K562 (cell line): ENCODE measurements around the gene NENF. TPM values are rescaled to one million over a fixed set of nuclear protein-coding genes. Genes with fewer than 3 reads are reported as not detected.

Experiments
- CREB1 ChIP-seq, 2 experiments: sonication (generic) in 1 of 2; formaldehyde crosslinking in 1 of 2; IDR thresholded peaks; 2 replicates each; pipeline versions ENCODE4 v1.6.1 to v1.8.0; 2012 to 2022; ENCODE audit warnings: inconsistent platforms in 1 of 2, mild to moderate bottlenecking in 1 of 2, missing genetic modification reagents in 1 of 2, moderate library complexity in 1 of 2
- CREBBP ChIP-seq: IDR thresholded peaks from one replicate; pipeline ENCODE4 v1.6.1; 2012; ENCODE audit warnings: low read depth, mild to moderate bottlenecking, control low read depth, inconsistent platforms, low read length
- CREM ChIP-seq: IDR thresholded peaks from 2 replicates; pipeline ENCODE4 v1.6.1; 2014; ENCODE audit warnings: antibody characterized with exemption, low read depth
- DIDO1 ChIP-seq: fragments of 450-650 bp; IDR thresholded peaks from 2 replicates; pipeline ENCODE4 v1.6.1; 2016; ENCODE audit warnings: low read depth, missing biosample characterization, missing genetic modification characterization
- ELF1 ChIP-seq: fragments of 200-800 bp; sonication (Bioruptor generic); IDR thresholded peaks from 2 replicates; pipeline ENCODE4 v1.6.1; 2016; ENCODE audit warnings: missing genetic modification characterization, missing compliant biosample characterization
- GABPB2 ChIP-seq: fragments of 250-450 bp; sonication (Bioruptor Pico); conservative IDR thresholded peaks from 2 replicates; pipeline ENCODE4 v1.5.1; 2021; ENCODE audit warnings: mild to moderate bottlenecking
- HCFC1 ChIP-seq: IDR thresholded peaks from 2 replicates; pipeline ENCODE4 v1.6.1; 2012; ENCODE audit warnings: low read depth, low read length, improper control_type of control experiment
- MAZ ChIP-seq, 2 experiments: fragments of 450-650 bp in 1 of 2; sonication (generic) in 1 of 2; formaldehyde crosslinking; IDR thresholded peaks in 1 of 2; conservative IDR thresholded peaks in 1 of 2; 2 replicates each; pipeline versions ENCODE4 v1.4.0 to v1.5.0; 2020; ENCODE audit warnings: mild to moderate bottlenecking in 1 of 2, missing genetic modification reagents in 1 of 2
- MYC ChIP-seq, 2 experiments: fragments of 250-450 bp in 1 of 2; sonication (Bioruptor Pico) in 1 of 2; IDR thresholded peaks; 2 replicates each; pipeline versions ENCODE4 v1.5.1 to v1.6.1; 2012 to 2021; ENCODE audit warnings: low read depth in 2 of 2, borderline replicate concordance in 1 of 2, improper control_type of control experiment in 1 of 2, low read length in 1 of 2, mild to moderate bottlenecking in 1 of 2, moderate library complexity in 1 of 2
- NBN ChIP-seq: fragments of 450-650 bp; IDR thresholded peaks from 2 replicates; pipeline ENCODE4 v1.6.1; 2016; ENCODE audit warnings: low read depth, mild to moderate bottlenecking
- NCOA6 ChIP-seq: fragments of 450-650 bp; IDR thresholded peaks from 2 replicates; pipeline ENCODE4 v1.6.1; 2017; ENCODE audit warnings: mild to moderate bottlenecking
- NRF1 ChIP-seq, 2 experiments: fragments of 450-650 bp; IDR thresholded peaks in 1 of 2; conservative IDR thresholded peaks in 1 of 2; 2 replicates each; pipeline ENCODE4 v1.6.1; 2014; ENCODE audit warnings: mild to moderate bottlenecking in 2 of 2
- SMARCA5 ChIP-seq: fragments of 450-650 bp; IDR thresholded peaks from 2 replicates; pipeline ENCODE4 v1.6.1; 2016
- SRSF7 ChIP-seq: fragments of 200-400 bp; formaldehyde crosslinking; optimal IDR thresholded peaks from 2 replicates; pipeline ENCODE3; 2017; ENCODE audit warnings: mild to moderate bottlenecking, low read depth, low read length
- TAF15 ChIP-seq: fragments of 200-400 bp; formaldehyde crosslinking; IDR thresholded peaks from 2 replicates; pipeline ENCODE4 v1.6.1; 2017; ENCODE audit warnings: mild to moderate bottlenecking, low read depth, low read length, moderate library complexity
- TAF9B ChIP-seq: fragments of 450-650 bp; IDR thresholded peaks from 2 replicates; pipeline ENCODE4 v1.6.1; 2018; ENCODE audit warnings: mild to moderate bottlenecking; ENCODE audit not compliant: partially characterized antibody
- TRIM24 ChIP-seq, 2 experiments: fragments of 450-650 bp; IDR thresholded peaks; 2 replicates each; pipeline ENCODE4 v1.6.1; 2016
- TSC22D4 ChIP-seq: fragments of 450-650 bp; IDR thresholded peaks from 2 replicates; pipeline ENCODE4 v1.6.1; 2016; ENCODE audit warnings: missing genetic modification characterization, missing biosample characterization, control low read depth
- XRCC5 ChIP-seq: fragments of 200-400 bp; formaldehyde crosslinking; IDR thresholded peaks from 2 replicates; pipeline ENCODE4 v1.6.1; 2017; ENCODE audit warnings: low read depth, mild to moderate bottlenecking, low read length
- ZKSCAN3 ChIP-seq: fragments of 250-450 bp; sonication (Bioruptor Pico); IDR thresholded peaks from 2 replicates; pipeline ENCODE4 v1.4.0; 2020
- ZNF644 ChIP-seq: fragments of 200-800 bp; sonication (Bioruptor generic); IDR thresholded peaks from 2 replicates; pipeline ENCODE4 v1.6.1; 2016; ENCODE audit warnings: low read depth, missing genetic modification characterization, missing compliant biosample characterization
- polyA plus RNA-seq, 8 experiments: library from polyadenylated mRNA; depleted of rRNA in 4 of 8; stranded (reverse) in 5 of 8; unstranded in 3 of 8; fragments of >200 nt; fragmentation: Nextera tagmentation in 2 of 8; fragmentation: Illumina TruSeq in 1 of 8; extraction: Ambion mirVana in 2 of 8; extraction: Trizol in 1 of 8; gene quantifications; 2 replicates each; pipeline versions ENCODE4 v1.2.1 to v1.2.3, GENCODE V29; 2011 to 2014; ENCODE audit warnings: inconsistent platforms in 1 of 8, missing spikeins in 1 of 8
- total RNA-seq, 7 experiments: library from RNA; depleted of rRNA in 6 of 7; stranded (reverse); fragments of >200 nt in 6 of 7; fragmentation: Illumina TruSeq in 2 of 7; extraction: Trizol in 2 of 7; gene quantifications; 2 replicates each; pipeline versions ENCODE4 v1.2.1 to v1.2.3, GENCODE V29; 2011 to 2021; ENCODE audit warnings: low replicate concordance in 1 of 7
- TF ChIP-seq, protein P1 (sequence below): IDR thresholded peaks from 2 replicates; pipeline ENCODE4 v1.6.1; 2014; ENCODE audit warnings: antibody characterized with exemption
- TF ChIP-seq, protein P2 (sequence below): fragments of 450-650 bp; IDR thresholded peaks from 2 replicates; pipeline ENCODE4 v1.6.1; 2016; ENCODE audit warnings: mild to moderate bottlenecking
- TF ChIP-seq, protein P3 (sequence below): fragments of 250-450 bp; sonication (Bioruptor Pico); IDR thresholded peaks from 2 replicates; pipeline ENCODE4 v1.4.0; 2020; ENCODE audit warnings: mild to moderate bottlenecking

NENF gene
- total and polyA plus RNA-seq, 9 of the 15 experiments (the other 6 are each of a cell fraction or from before 2014, with no cell fraction given) = 6.1 to 100 (median 72.8) TPM

DNA sequence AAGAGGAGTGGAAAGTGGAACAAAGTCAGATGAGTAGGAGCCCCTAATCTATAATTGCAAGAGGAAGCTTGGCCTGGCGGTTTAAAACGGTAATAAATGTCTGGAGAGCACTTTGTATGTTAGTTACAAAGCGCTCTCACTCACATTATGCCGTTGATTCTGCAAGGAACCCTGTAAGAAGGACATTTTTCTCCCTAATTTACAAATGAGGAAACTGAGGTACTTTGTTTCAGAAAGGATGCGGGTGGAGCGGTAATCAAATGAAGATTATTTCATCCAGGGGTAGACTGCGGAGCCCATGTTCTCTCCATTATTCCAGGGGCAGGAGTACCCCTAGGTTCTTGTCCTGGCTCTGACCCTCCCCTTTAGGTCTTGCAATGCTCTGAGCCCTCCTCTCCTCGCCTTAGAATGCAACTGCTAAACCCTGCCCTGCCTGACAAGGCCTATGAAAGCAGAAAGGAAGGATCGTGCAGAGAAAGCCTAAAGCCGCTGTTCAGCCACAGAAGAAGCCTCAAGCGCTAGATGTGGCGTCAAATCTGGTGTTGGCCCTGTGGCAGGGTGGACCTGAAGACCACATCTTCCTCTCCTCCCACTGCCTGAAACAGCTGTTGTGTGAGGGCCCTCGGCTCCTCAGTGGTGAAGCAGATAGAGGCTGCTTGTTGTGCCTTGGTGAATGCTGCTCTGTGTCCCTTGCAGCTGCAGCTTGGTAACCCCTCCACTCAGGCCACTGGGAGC is 17.4 kb upstream of the NENF start (continued):
- 0 out of 2 replicates have a peak, but pooled peaks have one; percentile 5 for TF ChIP-seq HCFC1
- no peak for TF ChIP-seq CREBBP
- TF ChIP-seq, protein P1, sequence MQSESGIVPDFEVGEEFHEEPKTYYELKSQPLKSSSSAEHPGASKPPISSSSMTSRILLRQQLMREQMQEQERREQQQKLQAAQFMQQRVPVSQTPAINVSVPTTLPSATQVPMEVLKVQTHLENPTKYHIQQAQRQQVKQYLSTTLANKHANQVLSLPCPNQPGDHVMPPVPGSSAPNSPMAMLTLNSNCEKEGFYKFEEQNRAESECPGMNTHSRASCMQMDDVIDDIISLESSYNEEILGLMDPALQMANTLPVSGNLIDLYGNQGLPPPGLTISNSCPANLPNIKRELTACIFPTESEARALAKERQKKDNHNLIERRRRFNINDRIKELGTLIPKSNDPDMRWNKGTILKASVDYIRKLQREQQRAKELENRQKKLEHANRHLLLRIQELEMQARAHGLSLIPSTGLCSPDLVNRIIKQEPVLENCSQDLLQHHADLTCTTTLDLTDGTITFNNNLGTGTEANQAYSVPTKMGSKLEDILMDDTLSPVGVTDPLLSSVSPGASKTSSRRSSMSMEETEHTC = no peak
- no peak for TF ChIP-seq SRSF7
- no peak for TF ChIP-seq XRCC5
- 0 out of 4 replicates have a peak, but pooled peaks of 1 of the 2 experiments have one; percentile 8 for TF ChIP-seq MAZ (CRISPR knock-in tag; conservative IDR thresholded peaks at IDR 0.05 in 1 of 2, IDR thresholded peaks at IDR 0.05 in 1 of 2)
- TF ChIP-seq SMARCA5 = no peak
- no peak for TF ChIP-seq TAF9B
- TF ChIP-seq, protein P2, sequence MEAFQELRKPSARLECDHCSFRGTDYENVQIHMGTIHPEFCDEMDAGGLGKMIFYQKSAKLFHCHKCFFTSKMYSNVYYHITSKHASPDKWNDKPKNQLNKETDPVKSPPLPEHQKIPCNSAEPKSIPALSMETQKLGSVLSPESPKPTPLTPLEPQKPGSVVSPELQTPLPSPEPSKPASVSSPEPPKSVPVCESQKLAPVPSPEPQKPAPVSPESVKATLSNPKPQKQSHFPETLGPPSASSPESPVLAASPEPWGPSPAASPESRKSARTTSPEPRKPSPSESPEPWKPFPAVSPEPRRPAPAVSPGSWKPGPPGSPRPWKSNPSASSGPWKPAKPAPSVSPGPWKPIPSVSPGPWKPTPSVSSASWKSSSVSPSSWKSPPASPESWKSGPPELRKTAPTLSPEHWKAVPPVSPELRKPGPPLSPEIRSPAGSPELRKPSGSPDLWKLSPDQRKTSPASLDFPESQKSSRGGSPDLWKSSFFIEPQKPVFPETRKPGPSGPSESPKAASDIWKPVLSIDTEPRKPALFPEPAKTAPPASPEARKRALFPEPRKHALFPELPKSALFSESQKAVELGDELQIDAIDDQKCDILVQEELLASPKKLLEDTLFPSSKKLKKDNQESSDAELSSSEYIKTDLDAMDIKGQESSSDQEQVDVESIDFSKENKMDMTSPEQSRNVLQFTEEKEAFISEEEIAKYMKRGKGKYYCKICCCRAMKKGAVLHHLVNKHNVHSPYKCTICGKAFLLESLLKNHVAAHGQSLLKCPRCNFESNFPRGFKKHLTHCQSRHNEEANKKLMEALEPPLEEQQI = no peak
- peak in 1 of 2 experiments; percentile 59; a peak in 1 of 4 replicates for TF ChIP-seq TRIM24 (IDR thresholded peaks at IDR 0.05)
- no peak for TF ChIP-seq DIDO1 (tag)
- no peak; the same call in 1 of the 2 replicates for TF ChIP-seq NCOA6
- no peak for TF ChIP-seq ZKSCAN3 (CRISPR knock-in tag)
- TF ChIP-seq NRF1 (conservative IDR thresholded peaks at IDR 0.05 in 1 of 2, IDR thresholded peaks at IDR 0.05 in 1 of 2) = no peak
- TF ChIP-seq, protein P3, sequence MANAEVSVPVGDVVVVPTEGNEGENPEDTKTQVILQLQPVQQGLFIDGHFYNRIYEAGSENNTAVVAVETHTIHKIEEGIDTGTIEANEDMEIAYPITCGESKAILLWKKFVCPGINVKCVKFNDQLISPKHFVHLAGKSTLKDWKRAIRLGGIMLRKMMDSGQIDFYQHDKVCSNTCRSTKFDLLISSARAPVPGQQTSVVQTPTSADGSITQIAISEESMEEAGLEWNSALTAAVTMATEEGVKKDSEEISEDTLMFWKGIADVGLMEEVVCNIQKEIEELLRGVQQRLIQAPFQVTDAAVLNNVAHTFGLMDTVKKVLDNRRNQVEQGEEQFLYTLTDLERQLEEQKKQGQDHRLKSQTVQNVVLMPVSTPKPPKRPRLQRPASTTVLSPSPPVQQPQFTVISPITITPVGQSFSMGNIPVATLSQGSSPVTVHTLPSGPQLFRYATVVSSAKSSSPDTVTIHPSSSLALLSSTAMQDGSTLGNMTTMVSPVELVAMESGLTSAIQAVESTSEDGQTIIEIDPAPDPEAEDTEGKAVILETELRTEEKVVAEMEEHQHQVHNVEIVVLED (CRISPR knock-in tag) = peak; percentile 8; the same call in 1 of the 2 replicates
- no peak for TF ChIP-seq TAF15
- no peak for TF ChIP-seq TSC22D4 (tag)
- TF ChIP-seq ELF1 = no peak
- no peak for TF ChIP-seq GABPB2 (CRISPR knock-in tag)
- no peak for TF ChIP-seq NBN
- TF ChIP-seq MYC (IDR thresholded peaks at IDR 0.05; ENCODE audit: low read depth, low read length) = no peak
- no peak for TF ChIP-seq MYC (CRISPR knock-in tag; IDR thresholded peaks at IDR 0.05; ENCODE audit: borderline replicate concordance, low read depth)
- no peak for TF ChIP-seq CREB1 (IDR thresholded peaks at IDR 0.05)
- peak; percentile 11; the same call in 1 of the 2 replicates for TF ChIP-seq CREB1 (CRISPR knock-in tag; IDR thresholded peaks at IDR 0.05)
- no peak for TF ChIP-seq CREM
- TF ChIP-seq ZNF644 (tag) = no peak
